GM19328 (cell line): ENCODE results near the gene IL18BP.

Experiments
- ATAC-seq: cut with Tn5 transposase; IDR thresholded peaks from one replicate; pipeline ENCODE4 v1.9.1; 2021; ENCODE audit warnings: mild to moderate bottlenecking, moderate library complexity; ENCODE audit not compliant: unreplicated experiment

Gene IL18BP

DNA sequence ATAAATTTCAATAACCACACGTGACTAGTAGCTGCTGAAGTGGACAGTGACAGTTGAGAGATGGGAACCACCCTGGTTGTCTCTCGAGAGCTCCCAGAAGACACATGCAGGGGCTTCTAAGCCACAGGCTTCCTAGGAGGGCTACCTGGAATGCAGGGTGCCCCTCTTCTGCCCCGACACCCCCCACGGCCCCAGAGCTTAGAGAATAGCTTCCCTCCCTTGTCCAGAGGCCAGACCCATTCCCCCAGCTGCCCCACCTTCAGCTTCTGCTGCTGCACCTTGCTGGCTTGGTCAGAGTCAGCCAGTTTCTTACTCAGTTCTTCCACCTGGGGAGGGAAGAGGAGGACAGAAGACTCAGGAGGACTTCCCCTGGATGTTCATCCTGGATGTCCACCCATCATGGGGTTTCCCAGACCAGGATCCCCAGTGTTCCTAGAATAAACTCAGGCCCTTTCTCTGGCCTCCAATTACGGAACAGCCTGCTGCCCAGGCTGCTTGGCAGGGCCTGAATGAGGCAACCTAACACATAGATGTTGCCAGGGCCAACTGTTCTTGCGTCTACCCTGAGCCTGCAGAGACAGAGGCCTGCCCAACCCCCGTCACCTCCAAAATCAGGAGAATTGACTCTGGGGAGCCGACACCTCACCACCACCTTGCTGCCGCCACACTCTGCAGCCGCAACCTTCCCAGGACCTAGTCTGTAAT is 12.0 kb downstream of the IL18BP start:
- ATAC-seq, result no peak

DNA sequence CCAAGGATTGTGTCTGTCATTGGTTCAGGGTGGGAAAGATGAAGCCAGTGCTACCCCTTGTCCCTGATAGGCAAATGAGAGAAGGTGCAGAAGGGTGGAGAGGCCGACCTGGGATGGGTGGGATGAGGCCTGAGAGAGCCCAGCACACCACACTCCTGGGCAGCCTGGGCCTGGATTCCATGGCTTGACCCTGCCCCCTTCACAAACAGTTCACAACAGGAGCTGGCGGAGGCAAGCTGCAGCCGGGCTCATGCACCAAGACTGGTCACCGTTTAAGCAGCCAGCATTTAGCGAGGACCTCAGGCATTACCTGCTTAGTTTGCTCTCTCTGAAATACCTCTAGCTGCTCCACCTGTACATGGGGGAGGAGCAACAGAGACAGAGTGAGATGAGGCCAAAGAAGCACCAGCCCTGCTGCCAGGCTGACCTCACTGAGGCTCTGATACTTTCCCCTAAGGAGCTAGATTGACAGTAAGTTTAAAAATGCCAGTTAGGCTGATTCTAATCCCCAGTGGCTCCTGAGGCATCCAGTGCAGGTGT is 13.5 kb downstream of the IL18BP start:
- ATAC-seq, result no peak

DNA sequence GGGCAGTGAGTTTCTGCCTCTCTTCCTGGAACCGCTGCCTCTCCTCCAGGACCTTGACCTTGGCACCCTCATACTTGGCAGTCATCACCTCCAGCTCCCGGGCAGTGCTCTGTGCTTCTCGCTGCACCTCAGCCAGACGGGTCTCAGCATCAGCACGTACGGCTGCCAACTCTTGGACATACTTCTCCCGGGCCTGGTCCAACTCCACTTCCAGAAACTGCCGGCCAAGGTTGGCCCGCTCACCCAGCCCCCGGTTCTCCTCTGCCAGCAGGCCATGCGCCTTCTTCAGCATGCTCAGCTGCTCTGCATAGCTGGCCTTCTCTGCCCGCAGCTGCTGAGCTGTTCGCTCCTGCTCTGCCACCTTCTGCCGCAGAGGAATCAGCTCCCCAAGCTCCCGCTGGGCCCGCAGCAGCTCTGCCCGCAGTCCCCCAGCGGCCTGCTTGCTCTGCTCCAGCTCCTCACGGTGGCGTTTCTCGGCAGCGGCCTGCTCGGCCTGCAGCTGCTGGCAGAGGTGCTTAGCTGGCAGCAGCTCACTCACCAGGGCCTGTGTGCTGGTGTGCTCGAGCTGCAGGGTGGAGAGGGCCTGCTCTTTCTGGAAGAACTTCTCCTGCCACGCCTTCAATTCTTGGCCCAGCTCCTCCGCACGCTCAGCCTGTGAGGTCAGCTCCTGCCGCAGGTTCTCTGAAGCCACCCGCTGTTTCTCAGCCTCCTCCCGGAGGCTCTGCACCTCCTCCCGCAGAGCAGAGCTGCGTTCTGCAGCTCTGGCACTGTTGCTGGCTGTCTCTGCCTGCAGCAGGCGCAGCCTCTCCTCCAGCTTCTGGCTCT is 14.4 kb downstream of the IL18BP start:
- no peak for ATAC-seq

DNA sequence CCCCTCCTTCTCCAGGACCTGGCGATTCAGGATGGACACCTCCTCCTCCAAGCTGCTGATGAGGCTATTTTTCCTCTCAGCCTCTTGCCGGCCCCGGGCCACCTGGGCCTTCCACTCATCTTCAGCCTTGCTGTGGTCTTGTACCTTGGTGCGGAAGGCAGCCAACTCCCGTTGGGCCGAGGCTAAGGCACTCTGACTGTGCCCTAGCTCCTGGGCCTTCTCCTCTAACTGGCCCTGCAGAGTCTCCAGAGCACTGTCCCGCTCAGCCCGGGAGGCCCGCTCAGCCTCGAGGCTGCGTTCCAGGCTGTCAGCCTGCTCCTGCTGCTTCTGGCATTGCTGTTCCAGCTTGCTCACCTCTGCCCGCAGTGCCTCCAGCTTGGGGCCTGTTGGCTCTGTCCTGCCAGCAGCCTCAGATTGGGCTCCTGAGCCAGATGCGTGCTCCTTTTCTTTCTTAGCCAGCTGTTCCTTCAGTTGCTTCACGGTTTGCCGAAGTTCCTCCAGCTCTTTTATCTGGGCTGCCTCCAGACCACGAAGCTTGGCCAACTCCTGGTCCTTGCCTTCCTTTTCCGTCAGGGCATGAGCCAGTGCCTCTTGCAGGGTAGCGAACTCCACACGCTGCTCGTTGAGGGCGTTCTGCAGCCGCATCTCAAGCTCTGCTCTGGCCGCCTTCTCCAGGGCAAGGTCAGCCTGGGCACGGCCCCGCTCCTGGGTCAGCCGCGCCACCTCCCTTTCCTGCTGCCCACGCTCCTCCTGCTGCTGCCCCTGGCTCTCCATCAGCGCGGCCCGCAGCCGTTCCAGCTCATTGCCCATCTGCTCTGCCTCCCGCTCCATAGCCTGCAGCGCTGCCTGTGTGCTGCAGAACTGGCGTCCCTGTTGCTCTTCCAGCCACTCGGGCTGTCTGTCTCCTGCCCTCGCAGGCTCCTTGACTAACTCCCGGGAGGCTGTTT is 15.3 kb downstream of the IL18BP start:
- no peak for ATAC-seq

DNA sequence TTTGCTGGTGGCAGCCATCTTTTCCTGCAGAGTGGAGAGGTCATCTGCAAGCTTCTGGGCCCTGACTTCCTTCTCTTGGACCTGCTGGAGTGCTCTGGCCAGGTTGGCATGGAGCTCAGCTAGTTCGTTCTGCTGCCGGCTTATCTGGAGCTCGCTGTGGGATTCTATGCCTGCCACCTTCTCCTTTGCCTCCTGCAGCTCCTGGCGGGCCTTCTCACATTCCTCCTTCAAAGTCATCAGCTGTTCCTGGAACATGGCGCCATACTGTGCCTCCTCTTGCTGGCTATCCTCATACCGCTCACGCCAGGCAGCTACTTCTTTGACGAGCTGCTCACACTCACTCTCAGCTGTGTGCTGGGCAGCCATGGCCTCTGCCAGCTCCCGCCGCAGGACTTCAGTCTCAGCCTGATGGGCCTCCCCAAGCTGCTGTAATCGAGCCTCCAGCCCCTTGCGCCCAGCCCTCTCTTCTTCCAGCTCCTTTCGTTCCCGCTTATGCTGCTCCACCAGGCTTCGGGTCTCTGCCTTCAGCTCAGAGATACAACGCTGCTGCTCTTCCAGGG is 16.1 kb downstream of the IL18BP start:
- no peak for ATAC-seq

DNA sequence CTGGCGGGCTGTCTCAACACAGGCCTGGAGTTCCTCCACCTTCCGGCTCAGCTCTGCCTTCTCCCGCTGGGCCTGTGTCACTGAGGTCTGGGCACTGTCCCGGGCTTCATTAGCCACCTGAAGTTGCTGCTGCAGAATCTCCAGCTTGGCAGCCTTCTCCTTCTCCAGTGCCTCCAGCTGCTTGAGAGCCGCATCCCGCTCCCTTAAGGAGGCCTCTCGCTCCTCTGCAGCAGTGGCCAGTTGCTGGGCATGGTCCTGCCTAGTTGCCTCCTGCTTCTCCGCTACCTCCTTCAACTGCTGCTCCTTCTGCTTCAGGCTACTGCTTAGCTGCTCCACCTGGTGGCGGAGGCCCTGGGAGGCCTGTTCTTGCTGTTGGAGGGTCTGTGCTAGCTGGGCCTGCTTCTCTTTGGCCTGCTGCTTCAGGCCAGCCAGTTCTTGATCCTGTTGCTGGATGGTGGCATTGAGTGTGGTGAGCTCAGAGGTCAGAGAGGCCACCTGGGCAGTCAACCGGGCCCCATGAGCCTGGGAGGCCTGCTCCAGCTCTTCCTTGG is 16.9 kb downstream of the IL18BP start:
- ATAC-seq, result no peak

DNA sequence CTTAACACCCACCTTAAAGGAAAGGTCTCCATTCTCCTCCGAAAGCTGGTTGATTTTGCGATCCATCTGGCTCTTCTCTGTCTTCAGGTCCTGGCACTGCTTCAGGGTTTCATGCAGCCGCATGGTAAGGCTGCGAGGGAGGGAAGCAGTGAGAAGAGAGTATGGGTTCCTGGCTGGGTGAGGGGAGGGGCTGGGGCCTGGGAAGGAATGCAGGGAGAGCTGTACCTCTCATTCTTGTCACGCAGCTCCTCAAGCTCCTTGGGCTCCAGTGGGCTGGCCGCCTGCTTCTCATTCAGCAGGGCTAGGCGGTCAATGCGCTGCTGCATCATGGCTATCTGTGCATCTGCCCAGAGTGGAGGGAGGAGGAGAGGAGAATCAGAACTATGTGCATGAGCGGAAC is 19.5 kb downstream of the IL18BP start:
- ATAC-seq, result no peak

DNA sequence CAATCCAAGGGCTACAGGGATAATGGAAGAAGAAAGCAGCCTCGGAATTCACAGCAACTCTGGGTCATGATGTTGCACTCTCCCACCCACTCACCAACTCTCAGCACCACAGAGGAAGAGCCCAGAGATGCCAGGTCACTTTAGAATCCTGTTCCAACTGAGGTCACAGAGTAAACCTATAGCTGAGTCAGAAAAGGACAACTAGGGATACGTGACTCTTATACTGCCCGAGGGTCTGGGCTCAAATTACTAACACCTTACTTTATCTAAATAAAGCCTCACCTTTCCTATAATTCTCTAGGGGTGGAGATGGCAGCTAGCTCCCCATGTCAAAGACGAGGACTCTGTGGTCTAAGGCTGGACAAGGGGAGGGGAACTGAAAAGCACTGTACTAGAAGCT is 24.6 kb downstream of the IL18BP start:
- ATAC-seq, result no peak

DNA sequence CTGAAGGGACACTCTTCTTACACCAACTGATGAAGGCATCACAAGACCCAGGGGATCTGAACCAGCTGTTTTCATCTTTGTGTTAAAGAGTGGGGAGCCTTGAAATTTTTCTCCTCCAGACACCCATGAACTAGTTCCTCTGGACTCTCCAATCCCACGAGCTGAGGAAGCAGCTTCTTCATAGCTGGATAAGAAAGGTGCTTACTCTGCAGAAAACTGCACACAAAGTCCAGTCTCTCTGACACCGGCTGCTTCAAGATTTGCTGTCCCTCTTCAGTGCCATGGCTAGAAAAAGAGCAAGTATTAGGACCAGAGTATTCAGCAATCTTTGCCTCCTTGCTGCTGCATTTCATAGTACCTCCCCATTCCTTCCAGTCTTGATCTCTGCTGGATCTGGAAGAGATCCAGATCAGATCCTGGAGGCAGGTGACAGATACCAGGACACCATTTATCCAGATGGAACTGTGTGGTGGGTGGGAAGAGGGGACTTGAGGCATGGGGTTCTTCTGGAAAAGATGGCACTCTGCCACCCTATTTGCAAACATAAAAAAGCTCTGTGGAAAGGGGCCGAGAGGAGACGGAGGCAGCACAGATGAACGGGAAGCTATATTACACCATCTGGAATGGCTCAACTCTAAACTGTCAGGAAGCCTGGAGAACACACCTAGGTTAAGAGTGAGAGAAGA is 25.5 kb downstream of the IL18BP start:
- no peak for ATAC-seq

DNA sequence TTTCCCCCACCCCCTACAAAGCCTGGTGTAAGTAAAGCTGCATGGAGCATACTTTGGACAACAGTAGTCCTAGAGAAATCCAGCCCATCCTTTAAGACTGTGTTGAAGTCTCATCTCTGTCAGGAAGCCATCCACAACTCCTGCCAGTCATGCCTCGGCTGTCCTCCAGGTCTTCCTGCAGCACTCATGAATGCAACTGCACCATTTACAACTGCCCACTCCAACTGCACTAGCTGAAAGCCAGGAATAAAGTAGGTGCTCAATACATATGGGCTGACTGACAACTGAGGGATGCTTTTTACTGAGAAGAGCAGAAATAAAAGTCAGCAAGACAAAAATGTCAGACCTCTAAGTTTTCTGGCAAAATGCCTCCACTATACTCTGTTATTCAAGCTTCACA is 27.4 kb downstream of the IL18BP start:
- ATAC-seq, result no peak

DNA sequence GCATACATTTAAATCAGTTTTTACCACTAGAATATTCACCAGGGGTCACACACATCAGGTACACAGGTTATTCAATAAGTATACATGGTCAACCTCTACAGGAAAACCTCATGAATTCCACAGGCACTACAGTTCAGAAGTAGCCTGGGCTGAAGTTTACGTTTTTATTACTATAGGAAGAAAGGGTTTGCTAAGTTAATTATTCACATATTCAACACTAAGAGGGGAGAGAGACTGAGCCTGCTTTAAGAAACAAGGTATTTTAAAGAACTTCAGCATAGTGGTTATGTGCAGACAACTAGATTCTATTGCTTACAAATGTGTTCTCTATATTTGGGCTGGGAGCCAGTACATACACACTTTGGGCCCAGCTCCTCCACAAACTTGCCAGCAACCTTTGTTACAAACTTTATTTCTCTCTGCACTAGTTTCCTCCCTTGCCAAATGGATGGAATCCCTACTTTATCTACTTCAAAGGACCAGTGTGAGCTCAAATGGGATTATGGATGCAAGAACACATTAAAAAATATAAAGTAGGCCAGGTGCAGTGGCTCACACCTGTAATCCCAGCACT is 31.9 kb downstream of the IL18BP start:
- ATAC-seq, result no peak

DNA sequence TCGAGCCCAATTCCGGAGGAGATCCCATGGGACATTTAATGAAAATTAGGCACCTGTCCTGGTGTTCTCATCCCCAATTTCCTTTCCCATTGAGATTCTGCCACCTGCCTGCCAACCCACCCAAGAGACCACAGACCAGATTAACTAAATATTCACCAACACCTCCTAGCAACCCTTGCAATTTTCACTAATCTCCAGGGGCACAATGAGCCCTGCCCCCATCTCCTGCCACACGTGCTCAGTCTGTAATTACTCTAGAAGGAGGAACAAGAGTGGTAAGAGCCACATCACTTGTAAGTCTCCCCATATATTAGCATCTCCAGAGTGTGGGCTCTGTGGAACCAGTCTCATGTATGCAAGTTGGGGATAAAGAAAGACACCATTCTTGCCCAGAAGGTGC is 38.0 kb downstream of the IL18BP start:
- ATAC-seq, result no peak

DNA sequence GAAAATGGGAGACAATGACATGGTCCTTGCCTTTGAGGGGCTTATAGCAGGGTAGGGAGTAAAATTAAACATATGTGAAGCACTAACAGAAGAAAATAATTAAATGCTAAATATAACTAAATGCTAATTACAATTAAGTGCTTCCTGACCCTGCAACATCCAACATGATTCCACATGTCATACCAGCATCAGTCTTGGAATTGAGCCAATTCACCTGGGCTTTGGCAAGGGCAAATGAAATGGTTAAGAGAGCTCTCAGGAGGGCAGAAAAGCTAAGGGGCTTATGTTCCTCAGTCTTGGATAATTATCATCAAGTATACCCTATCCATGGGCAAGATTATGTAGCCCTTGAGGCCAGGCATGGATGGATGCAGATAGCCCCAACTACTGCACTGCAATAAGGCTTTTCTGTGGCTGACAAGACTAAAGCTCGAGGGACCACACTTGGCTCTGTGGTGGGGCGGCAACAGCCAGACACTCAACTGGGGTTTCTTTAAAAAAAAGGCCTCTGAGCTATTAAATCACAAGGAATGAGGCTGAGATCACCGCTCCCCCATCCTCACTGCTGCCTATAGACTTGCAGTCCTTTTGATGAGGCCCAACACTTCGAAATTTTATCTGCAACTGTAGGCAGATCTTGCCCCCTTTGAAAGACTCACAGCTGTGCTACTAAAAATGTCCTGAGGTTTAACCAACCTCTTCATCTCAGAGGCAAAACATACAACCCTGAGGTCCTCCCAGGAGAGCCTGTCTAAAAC is 39.0 kb downstream of the IL18BP start:
- no peak for ATAC-seq

DNA sequence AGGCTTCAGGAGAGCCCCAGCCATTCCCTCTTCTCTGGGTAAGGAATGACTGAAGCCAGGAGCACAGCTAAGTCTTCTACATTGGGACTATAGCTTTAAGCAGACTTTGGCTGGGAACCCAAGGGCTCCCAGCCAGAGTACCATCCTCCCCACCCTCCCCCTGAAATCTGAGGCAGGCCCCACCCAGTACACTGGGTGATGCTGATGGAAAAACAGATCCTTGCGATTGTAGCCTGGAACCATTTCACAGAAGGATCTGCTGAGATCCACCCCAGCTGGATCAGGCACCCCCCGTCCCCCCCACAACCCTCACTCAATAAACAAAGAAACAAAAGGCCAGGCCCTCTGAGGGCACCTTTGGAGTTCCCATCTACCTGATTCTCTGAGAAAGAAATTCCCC is 39.8 kb downstream of the IL18BP start:
- ATAC-seq, result no peak

DNA sequence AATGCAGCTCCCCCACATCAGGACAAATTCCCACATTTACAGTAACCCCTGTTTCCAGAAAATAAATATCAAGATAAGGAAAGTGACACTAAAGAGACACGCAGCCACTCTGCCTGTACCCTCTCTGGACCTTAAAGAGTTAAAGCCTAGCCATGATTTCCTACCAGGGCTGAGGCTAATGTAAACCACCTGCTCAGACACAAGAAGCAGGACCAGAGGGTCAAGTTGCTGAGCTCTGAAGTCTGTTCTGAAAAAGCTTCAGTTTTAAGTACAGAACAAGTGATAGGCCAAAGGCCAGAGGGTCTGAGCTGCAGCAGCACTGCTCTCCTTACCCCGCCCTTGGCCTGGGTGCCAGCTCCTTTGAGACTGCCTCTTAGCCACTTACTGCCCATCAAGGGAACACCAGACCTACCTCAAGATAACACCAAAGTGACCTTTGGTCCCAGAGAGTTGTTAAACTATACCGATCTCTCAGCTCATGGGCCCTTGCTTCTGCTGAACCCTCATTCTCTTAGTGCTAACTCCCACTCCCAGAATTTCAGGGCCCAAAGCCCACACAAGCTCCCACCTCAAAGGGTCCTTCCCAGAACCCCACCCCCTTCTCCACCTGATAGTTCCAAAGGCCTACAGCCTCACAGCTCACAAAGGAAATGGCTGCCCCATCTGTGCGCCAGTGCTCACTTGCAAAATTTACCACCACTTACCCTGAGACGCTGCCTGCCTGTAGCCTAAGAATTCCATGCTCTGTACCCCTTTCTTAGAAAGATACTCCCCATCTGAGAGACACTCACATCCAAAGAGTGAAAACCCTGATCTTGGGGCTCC is 40.5 kb downstream of the IL18BP start:
- no peak for ATAC-seq

DNA sequence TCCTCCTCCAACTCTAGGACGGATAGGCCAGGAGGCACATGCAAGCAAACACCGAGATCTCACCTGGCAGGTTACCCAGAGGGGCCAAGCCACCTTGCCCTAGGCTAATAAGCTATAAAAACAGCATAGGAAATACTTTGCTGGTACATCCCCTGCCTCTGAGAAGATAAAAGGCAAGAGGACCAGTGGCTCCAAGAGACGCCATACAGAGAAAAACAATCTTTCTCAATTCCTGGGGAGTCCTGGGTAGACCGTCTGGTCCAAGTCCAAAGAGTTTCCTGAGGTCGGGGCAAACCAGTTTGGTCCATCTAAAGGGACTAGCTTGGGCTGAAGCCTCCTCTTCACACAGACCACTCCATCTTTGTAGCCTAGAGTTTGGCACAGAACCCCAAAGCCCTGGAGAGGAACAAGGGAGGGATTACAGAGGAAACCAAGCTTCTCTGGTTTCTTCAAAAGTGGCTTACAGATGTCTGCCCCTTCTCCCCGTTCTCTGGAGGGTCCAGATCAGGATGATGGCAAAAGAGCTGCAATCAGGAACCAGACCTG is 41.2 kb downstream of the IL18BP start:
- no peak for ATAC-seq

DNA sequence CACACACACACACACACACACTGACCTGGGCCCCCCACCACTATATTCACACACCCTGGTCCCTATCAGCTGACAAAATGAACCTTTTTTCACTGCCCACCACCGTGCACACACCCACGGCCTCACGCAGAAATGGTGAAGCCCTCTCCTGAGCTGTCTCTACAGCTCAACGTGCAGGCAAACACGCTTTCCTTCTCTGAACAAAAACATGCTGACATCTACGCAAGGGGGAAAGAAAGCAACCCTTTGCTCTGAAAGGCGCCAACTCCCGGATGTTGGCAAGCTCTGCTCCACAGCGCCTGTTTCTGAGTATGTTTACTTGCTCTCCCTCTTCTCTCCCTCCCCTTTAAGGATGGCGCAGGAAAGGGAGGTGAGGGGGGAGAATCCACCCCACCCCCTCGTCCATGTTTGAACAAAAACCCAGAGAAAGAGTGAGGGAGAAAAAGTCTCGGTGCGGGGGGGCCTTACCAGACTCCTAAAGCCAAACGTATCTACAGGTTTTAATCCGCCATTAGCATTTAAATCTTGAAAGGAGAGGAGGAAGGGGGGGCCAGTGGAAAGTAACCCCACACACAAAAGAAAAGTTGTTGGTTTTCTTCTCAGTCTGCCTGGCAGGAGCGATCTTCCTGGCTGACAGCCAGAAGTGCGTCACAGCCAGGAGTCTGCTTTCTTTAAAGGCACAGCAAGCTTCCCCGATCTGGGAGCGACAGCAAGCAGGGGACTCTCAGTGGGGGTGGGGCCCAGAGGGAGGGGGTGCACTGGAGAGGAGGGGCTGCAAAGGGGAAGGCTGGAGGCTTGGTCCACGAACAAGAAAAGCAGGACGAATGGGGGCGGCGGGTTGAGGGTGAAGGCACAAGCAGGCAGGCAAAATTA is 42.0 kb downstream of the IL18BP start:
- ATAC-seq, result no peak
